Caco-2 (cell line): ENCODE measurements around the gene LTBP2. TPM values are rescaled to one million over a fixed set of nuclear protein-coding genes. Genes with fewer than 3 reads are reported as not detected.

Source experiments
- BruUV-seq: library from RNA; stranded (reverse); fragments of 400-500 nt; replicated peaks from 2 replicates; lab custom pipeline; 2021; lab: Mats Ljungman, UMichigan
- CTCF ChIA-PET: fragments of 300-600 bp; sonication (Branson Sonifier 250); formaldehyde crosslinking; loops from one replicate; lab custom pipeline; 2022; ENCODE audit warnings: antibody characterized with exemption; lab: Charles Lee
- POLR2A ChIA-PET: fragments of 300-600 bp; sonication (Branson Sonifier 250); formaldehyde crosslinking; loops from one replicate; lab custom pipeline; 2022; ENCODE audit warnings: antibody characterized with exemption; lab: Charles Lee
- DNase-seq, 2 experiments: peaks; one replicate each; pipeline versions ENCODE4 v3.0.0 to v3.0.0-alpha.2; 2020 to 2022
- H3K27me3 ChIP-seq: replicated peaks from 2 replicates; pipeline ENCODE4 v1.6.0; 2011; ENCODE audit warnings: low read length; ENCODE audit not compliant: control insufficient read depth, insufficient read depth
- H3K36me3 ChIP-seq: 2 replicates; pipeline ENCODE4 v1.5.1; 2011; ENCODE audit warnings: low read length; ENCODE audit not compliant: control insufficient read depth, insufficient read depth
- H3K4me1 ChIP-seq: fragments of 250-450 bp; sonication (Bioruptor Pico); 2 replicates; pipeline ENCODE4 v1.5.1; 2020; ENCODE audit warnings: mild to moderate bottlenecking
- H3K4me3 ChIP-seq: 2 replicates; pipeline ENCODE4 v1.5.1; 2011; ENCODE audit warnings: low read depth, mild to moderate bottlenecking, control low read depth, low read length
- H3K9me3 ChIP-seq: fragments of 250-450 bp; sonication (Bioruptor Pico); 2 replicates; pipeline ENCODE4 v1.5.1; 2020; ENCODE audit warnings: mild to moderate bottlenecking, moderate library complexity
- H3K27ac Mint-ChIP-seq: one replicate; pipeline ENCODE4 v1.8.0; 2022; ENCODE audit warnings: mixed read lengths; ENCODE audit not compliant: unreplicated experiment
- H3K27me3 Mint-ChIP-seq: one replicate; pipeline ENCODE4 v1.8.0; 2022; ENCODE audit warnings: mixed read lengths; ENCODE audit not compliant: insufficient read depth, unreplicated experiment
- H3K36me3 Mint-ChIP-seq: one replicate; pipeline ENCODE4 v1.8.0; 2022; ENCODE audit warnings: mild to moderate bottlenecking, mixed read lengths; ENCODE audit not compliant: insufficient read depth, unreplicated experiment
- H3K4me1 Mint-ChIP-seq: one replicate; pipeline ENCODE4 v1.8.0; 2022; ENCODE audit warnings: low read depth, mixed read lengths; ENCODE audit not compliant: unreplicated experiment
- H3K4me3 Mint-ChIP-seq: one replicate; pipeline ENCODE4 v1.8.0; 2022; ENCODE audit warnings: mild to moderate bottlenecking, moderate library complexity, mixed read lengths; ENCODE audit not compliant: unreplicated experiment
- H3K9me3 Mint-ChIP-seq: one replicate; pipeline ENCODE4 v1.8.0; 2022; ENCODE audit warnings: mixed read lengths; ENCODE audit not compliant: unreplicated experiment
- CTCF ChIP-seq, 2 experiments: fragments of 200-600 bp in 1 of 2; IDR thresholded peaks; 1 replicate in 1 of 2; 2 replicates in 1 of 2; pipeline versions ENCODE4 v1.5.1 to v1.8.0; 2011 to 2022; ENCODE audit warnings: antibody characterized with exemption in 1 of 2, control low read depth in 1 of 2, inconsistent platforms in 1 of 2, low read depth in 1 of 2, low read length in 1 of 2, mild to moderate bottlenecking in 1 of 2, moderate library complexity in 1 of 2; ENCODE audit not compliant: insufficient read depth in 1 of 2, severe bottlenecking in 1 of 2, unreplicated experiment in 1 of 2
- intact Hi-C: fragments of 100-400 bp; cut with micrococcal nuclease; formaldehyde crosslinking; loops from one replicate; pipeline ENCODE4 v1.10.0; 2022; ENCODE audit not compliant: unreplicated experiment
- total RNA-seq: library from RNA; stranded (reverse); gene quantifications from 2 replicates; pipeline ENCODE4 v1.2.3, GENCODE V29; 2022

Gene LTBP2
- total RNA-seq, 1 experiment from 2014 or later = 0.86 TPM

- CTCF ChIA-PET = no interaction called here
- H3K9me3 Mint-ChIP-seq = no peaks in the 10 kb centered on the region
- no peak overlapping the region for H3K4me3 Mint-ChIP-seq
Observed at GRCh38 chr14:74645756-74646470, 33.9 kb upstream of the LTBP2 start.

GRCh38 chr14:74645244-74645643 lies 33.2 kb upstream of the LTBP2 start:
- CTCF ChIA-PET = interaction anchor here (1.4 kb wide), 1 partner anchor 34 kb away, joined by 3 read pairs; no protein-coding TSS in a partner anchor
- Mint-ChIP-seq H3K4me3 (no peak overlapping the region), H3K4me1 (no peaks in the 10 kb centered on the region), H3K27me3 (no peaks in the 10 kb centered on the region), H3K9me3 (no peaks in the 10 kb centered on the region), H3K36me3 (peaks cover 7% of the 10 kb centered on the region), H3K27ac (no peak overlapping the region)
- no peaks in the 10 kb centered on the region for H3K9me3 ChIP-seq
- TF ChIP-seq CTCF (IDR thresholded peaks at IDR 0.05; ENCODE audit: insufficient read depth in 1 of 2, low read depth in 1 of 2, low read length in 1 of 2, severe bottlenecking in 1 of 2, unreplicated experiment in 1 of 2) = no peak
- no peak for DNase-seq
- no peaks in the 10 kb centered on the region for H3K27me3 ChIP-seq
- POLR2A ChIA-PET = no interaction called here
- H3K36me3 ChIP-seq = no peaks in the 10 kb centered on the region
- no peaks in the 10 kb centered on the region for H3K4me1 ChIP-seq
- no TSS peak for BruUV-seq
- no peak overlapping the region for H3K4me3 ChIP-seq
- intact Hi-C loops = no loop called here

More at GRCh38 chr14:74645756-74646470, 33.9 kb upstream of the LTBP2 start:
- TF ChIP-seq CTCF (IDR thresholded peaks at IDR 0.05; ENCODE audit: insufficient read depth in 1 of 2, low read depth in 1 of 2, low read length in 1 of 2, severe bottlenecking in 1 of 2, unreplicated experiment in 1 of 2) = no peak
- no peaks in the 10 kb centered on the region for H3K9me3 ChIP-seq
- H3K36me3 ChIP-seq = no peaks in the 10 kb centered on the region
- H3K36me3 Mint-ChIP-seq = peaks cover 7% of the 10 kb centered on the region
- no peaks in the 10 kb centered on the region for H3K4me1 Mint-ChIP-seq
- DNase-seq = no peak
- H3K27me3 ChIP-seq = no peaks in the 10 kb centered on the region
- intact Hi-C loops = no loop called here
- no TSS peak for BruUV-seq
- H3K4me3 ChIP-seq = no peak overlapping the region
- H3K4me1 ChIP-seq = no peaks in the 10 kb centered on the region
- no peak overlapping the region for H3K27ac Mint-ChIP-seq
- POLR2A ChIA-PET = no interaction called here
- no peaks in the 10 kb centered on the region for H3K27me3 Mint-ChIP-seq

GRCh38 chr14:74641601-74642391 lies 29.8 kb upstream of the LTBP2 start:
- no TSS peak for BruUV-seq
- Mint-ChIP-seq H3K27ac (no peak overlapping the region), H3K27me3 (no peaks in the 10 kb centered on the region), H3K4me1 (no peaks in the 10 kb centered on the region), H3K4me3 (no peak overlapping the region), H3K36me3 (no peaks in the 10 kb centered on the region), H3K9me3 (no peaks in the 10 kb centered on the region)
- TF ChIP-seq CTCF (IDR thresholded peaks at IDR 0.05; ENCODE audit: insufficient read depth in 1 of 2, low read depth in 1 of 2, low read length in 1 of 2, severe bottlenecking in 1 of 2, unreplicated experiment in 1 of 2) = no peak
- no peaks in the 10 kb centered on the region for H3K9me3 ChIP-seq
- no peaks in the 10 kb centered on the region for H3K27me3 ChIP-seq
- intact Hi-C loops = no loop called here
- CTCF ChIA-PET = interaction anchor here (0.5 kb wide), 1 partner anchor 68 kb away, joined by 3 read pairs; no protein-coding TSS in a partner anchor
- no peak for DNase-seq
- no peaks in the 10 kb centered on the region for H3K36me3 ChIP-seq
- H3K4me1 ChIP-seq = no peaks in the 10 kb centered on the region
- POLR2A ChIA-PET = no interaction called here
- H3K4me3 ChIP-seq = no peak overlapping the region
